ENCODE measurements around the gene PTPN1.
A peak's percentile ranks its signal among the peaks of the same experiment; 100 is the strongest.

The PTPN1 gene

DNA sequence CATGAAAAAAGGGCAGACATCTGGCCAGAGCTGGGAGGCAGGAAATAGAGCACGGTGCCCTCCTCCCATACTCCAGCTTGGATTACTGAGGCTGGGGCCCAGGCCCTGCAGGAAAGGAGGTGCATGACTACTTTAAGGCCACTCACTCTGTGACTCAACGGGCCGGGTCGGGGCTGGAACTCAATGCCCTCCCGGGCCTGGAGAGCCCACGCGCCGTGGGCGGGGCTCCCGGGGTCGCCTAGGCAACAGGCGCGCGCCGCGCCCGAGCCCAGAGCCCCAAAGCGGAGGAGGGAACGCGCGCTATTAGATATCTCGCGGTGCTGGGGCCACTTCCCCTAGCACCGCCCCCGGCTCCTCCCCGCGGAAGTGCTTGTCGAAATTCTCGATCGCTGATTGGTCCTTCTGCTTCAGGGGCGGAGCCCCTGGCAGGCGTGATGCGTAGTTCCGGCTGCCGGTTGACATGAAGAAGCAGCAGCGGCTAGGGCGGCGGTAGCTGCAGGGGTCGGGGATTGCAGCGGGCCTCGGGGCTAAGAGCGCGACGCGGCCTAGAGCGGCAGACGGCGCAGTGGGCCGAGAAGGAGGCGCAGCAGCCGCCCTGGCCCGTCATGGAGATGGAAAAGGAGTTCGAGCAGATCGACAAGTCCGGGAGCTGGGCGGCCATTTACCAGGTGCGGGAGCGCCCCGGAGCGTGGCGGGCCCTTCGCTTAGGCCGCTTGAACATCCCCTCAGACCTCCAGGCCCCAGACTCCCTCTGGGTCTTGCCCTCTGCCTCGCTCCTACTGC lies at the start of gene PTPN1:
Gene PTPN1 (plus strand): TSS at position 461 of the 783 bp plus-strand sequence. CDS start 145 bp downstream, at position 606.
- H3K4me3 ChIP-seq (ENCODE audit: low read length), result peak within 1 kb of the TSS; percentile 91
- no peak for TF ChIP-seq ZNF274 (IDR thresholded peaks at IDR 0.05; ENCODE audit: low read depth, low read length)

GRCh38 chr20:50460608-50461267 lies 49.4 kb upstream of the PTPN1 start:
- no peak overlapping the region for H3K4me3 ChIP-seq (ENCODE audit: low read length)
- no peak for TF ChIP-seq ZNF274 (IDR thresholded peaks at IDR 0.05; ENCODE audit: low read depth, low read length)

GRCh38 chr20:50462093-50462690 lies 48.0 kb upstream of the PTPN1 start:
- no peak overlapping the region for H3K4me3 ChIP-seq (ENCODE audit: low read length)
- TF ChIP-seq ZNF274 (IDR thresholded peaks at IDR 0.05; ENCODE audit: low read depth, low read length), result no peak

GRCh38 chr20:50464026-50464724 lies 46.0 kb upstream of the PTPN1 start:
- TF ChIP-seq ZNF274 (IDR thresholded peaks at IDR 0.05; ENCODE audit: low read depth, low read length), result no peak
- no peak overlapping the region for H3K4me3 ChIP-seq (ENCODE audit: low read length)

DNA sequence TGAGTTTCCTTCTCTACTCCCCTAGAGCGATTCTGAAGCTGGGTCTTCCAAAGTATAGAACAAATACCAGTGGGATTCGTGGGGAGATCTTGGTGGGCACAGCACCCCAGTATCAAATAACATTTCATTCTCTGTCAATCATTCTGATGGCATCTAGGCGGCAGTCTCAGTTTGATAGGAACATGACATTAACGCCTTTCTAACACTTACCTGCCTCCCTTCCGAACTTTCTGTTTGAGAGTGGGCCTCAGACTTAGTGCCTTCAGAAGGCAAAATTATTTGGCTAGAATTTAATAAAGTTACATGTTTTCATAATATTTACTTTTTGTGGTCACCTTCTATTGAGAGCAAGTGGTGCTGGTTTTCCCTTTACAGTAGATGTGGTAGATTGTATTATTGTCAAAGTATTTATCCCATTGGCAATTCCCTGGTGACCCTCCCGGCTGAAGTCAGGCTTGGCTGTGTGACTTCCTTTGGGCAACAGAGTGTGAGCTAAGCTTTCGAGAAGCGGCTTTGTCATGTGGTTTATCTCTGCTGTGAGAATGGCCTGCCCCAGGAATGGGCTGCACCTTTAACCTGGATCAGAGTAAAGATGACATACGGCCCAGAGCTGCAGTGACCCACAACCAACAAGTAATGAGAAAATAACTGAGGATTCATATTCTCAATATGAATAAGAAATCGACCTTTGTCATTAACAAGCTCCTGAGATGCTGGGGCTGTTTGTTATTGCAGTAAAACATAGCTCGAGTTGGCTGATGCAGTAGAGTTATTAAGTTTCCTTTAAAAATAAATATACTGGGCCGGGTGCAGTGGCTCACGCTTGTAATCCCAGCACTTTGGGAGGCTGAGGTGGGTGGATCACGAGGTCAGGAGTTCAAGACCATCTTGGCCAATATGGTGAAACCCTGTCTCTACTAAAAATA lies 45.2 kb upstream of the PTPN1 start:
- no peak for TF ChIP-seq ZNF274 (IDR thresholded peaks at IDR 0.05; ENCODE audit: low read depth, low read length)
- no peak overlapping the region for H3K4me3 ChIP-seq (ENCODE audit: low read length)

GRCh38 chr20:50467174-50467573 lies 43.0 kb upstream of the PTPN1 start:
- TF ChIP-seq ZNF274 (IDR thresholded peaks at IDR 0.05; ENCODE audit: low read depth, low read length), result no peak
- no peak overlapping the region for H3K4me3 ChIP-seq (ENCODE audit: low read length)

DNA sequence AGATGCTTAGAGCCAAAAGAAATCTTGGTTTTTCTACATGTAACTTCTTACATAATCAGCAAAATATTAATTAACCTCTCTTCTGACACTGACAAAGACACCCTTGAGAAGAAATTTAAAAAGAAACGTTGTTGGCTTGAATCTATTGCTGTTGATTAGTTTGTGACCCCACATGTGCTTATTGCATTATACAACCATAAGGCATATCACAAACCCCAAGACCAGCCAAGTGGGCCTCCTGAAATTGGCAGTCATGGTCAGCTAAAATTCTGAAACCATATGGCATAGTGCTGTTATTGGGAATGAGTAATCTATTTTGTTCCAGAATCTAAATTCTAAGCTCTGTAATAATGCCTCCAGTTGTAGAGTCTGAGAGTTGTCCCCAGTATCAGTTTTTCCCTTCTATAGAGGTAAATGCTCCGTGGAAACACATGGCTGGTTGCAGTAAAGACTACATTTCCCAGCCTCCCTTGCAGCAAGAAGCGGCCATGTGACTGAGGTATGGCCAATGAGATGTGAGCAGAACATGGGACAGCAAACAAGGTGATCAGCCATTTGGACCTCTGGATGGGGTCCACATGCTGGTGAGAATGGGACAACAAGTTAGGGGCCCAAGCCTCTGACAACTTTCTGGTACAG lies 42.3 kb upstream of the PTPN1 start:
- H3K4me3 ChIP-seq (ENCODE audit: low read length), result no peak overlapping the region
- no peak for TF ChIP-seq ZNF274 (IDR thresholded peaks at IDR 0.05; ENCODE audit: low read depth, low read length)

DNA sequence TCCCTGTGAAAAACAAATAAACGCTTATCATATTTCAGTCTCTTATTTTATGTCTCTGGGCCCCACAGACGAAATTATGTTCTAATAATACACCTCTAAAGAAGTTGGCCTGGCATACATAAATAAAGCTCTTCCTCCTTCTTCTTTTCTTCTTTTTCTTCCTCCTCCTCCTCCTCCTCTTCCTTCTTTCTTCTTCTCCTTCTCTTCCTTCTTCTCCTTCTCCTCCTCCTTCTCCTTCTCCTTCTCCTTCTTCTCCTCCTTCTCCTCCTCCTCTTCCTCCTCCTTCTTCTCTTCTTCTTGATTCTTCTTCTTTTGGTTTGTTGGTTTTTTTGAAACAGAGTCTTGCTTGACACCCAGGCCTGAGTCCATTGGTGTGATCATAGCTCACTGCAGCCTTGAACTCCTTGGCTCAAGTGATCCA lies 41.8 kb upstream of the PTPN1 start:
- no peak for TF ChIP-seq ZNF274 (IDR thresholded peaks at IDR 0.05; ENCODE audit: low read depth, low read length)
- no peak overlapping the region for H3K4me3 ChIP-seq (ENCODE audit: low read length)

GRCh38 chr20:50469176-50469723 lies 40.9 kb upstream of the PTPN1 start:
- H3K4me3 ChIP-seq (ENCODE audit: low read length), result no peak overlapping the region
- TF ChIP-seq ZNF274 (IDR thresholded peaks at IDR 0.05; ENCODE audit: low read depth, low read length), result no peak

DNA sequence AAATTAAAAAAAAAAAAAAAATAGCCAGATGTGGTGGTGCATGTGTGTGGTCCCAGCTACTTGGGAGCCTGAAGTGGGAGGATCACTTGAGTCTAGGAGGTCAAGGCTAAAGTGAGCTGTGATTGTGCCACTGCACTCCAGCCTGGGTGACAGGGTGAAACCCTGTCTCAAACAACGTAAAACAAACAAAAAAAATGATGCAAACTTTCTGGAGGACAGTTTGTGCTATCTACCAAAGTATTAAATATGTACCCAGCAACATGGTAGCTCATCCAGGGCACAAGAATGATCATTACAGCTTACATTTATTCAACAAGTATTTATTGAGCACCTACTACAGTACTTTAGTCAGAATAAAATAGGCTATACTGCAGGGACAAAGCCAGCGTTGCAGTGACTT lies 40.4 kb upstream of the PTPN1 start:
- TF ChIP-seq ZNF274 (IDR thresholded peaks at IDR 0.05; ENCODE audit: low read depth, low read length), result no peak
- H3K4me3 ChIP-seq (ENCODE audit: low read length), result no peak overlapping the region

DNA sequence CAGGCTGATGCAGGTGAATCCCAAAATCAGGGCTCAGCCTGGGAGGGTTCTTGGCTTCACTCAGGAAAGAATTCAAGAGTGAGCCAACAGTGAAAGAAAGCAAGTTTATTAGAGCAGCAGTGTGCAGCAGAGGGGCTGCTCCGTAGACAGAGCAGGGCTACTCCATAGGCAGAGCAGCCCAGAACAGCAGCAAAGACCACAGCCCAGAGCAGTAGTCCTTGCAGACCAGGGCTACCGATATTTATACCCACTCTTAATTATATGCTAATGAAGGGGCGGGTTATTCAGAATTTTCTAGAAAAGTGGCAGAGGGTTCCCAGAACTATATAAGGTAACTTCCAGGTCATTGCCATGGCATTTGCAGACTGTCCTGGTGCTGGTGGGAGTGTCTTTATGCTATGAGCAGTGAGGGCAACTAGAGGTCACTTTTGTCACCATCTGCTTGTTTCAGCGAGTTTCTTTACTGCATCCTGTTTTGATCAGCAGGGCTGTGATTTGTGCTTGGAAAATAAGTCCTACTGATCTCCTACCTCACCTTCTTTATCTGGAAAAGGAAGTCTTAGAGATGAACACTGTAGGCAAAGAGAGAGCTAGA lies 39.8 kb upstream of the PTPN1 start:
- TF ChIP-seq ZNF274 (IDR thresholded peaks at IDR 0.05; ENCODE audit: low read depth, low read length), result no peak
- no peak overlapping the region for H3K4me3 ChIP-seq (ENCODE audit: low read length)

DNA sequence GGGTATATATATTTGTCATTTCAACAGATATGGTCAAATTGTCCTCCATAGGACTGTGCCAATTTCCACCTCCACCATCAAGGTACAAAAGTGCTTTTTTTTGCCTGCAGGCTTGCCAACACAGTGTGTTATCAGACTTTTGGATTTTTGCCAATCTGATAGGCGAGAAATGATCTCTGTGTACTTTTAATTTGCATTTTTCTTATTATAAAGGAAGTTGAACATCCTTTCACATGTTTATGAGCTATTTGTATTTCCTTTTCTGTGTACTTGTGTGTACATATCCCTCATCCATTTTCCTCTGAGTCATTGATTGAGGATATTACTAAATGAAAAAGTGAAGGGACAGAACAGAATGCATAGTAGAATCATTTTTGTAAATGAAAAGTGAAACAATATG lies 39.0 kb upstream of the PTPN1 start:
- TF ChIP-seq ZNF274 (IDR thresholded peaks at IDR 0.05; ENCODE audit: low read depth, low read length), result no peak

More for the DNA sequence above, 39.0 kb upstream of the PTPN1 start:
- H3K4me3 ChIP-seq (ENCODE audit: low read length), result no peak overlapping the region
